SK-N-SH treated with all-trans-retinoic acid at 6 μM for 48 hours (cell line): ENCODE results near the gene NEURL1.

Experiments
- ATAC-seq: fragments of 200-7000 bp; cut with Tn5 transposase; 3 replicates; pipeline ENCODE4 v1.9.1; 2020; ENCODE audit warnings: mild to moderate bottlenecking, moderate library complexity
- ARNTL ChIP-seq: fragments of 450-650 bp; formaldehyde crosslinking; IDR thresholded peaks from 2 replicates; pipeline ENCODE4 v1.5.0; 2020; ENCODE audit warnings: low read depth, mild to moderate bottlenecking, moderate library complexity, borderline replicate concordance
- BACH2 ChIP-seq: fragments of 250-450 bp; sonication (Bioruptor Pico); IDR thresholded peaks from 2 replicates; pipeline ENCODE4 v1.9.0; 2021; ENCODE audit warnings: mild to moderate bottlenecking, borderline replicate concordance
- CSDC2 ChIP-seq: fragments of 250-450 bp; sonication (Bioruptor Pico); IDR thresholded peaks from 2 replicates; pipeline ENCODE4 v1.5.0; 2020; ENCODE audit warnings: mild to moderate bottlenecking, moderate library complexity
- ESRRG ChIP-seq: fragments of 250-450 bp; sonication (Bioruptor Pico); IDR thresholded peaks from 2 replicates; pipeline ENCODE4 v1.6.1; 2021; ENCODE audit warnings: mild to moderate bottlenecking
- GLIS3 ChIP-seq: fragments of 250-450 bp; sonication (Bioruptor Pico); IDR thresholded peaks from 2 replicates; pipeline ENCODE4 v1.5.0; 2020; ENCODE audit warnings: mild to moderate bottlenecking, moderate library complexity
- ISL1 ChIP-seq: fragments of 250-450 bp; sonication (Bioruptor Pico); IDR thresholded peaks from 2 replicates; pipeline ENCODE4 v2.1.2; 2022; ENCODE audit warnings: mild to moderate bottlenecking, moderate library complexity
- OSR1 ChIP-seq: fragments of 250-450 bp; sonication (Bioruptor Pico); IDR thresholded peaks from 2 replicates; pipeline ENCODE4 v1.8.0; 2022; ENCODE audit warnings: moderate library complexity, mild to moderate bottlenecking, inconsistent platforms
- PPARA ChIP-seq: fragments of 250-450 bp; sonication (Bioruptor Pico); IDR thresholded peaks from 2 replicates; pipeline ENCODE4 v1.5.0; 2020; ENCODE audit warnings: mild to moderate bottlenecking, borderline replicate concordance
- RARB ChIP-seq: fragments of 250-450 bp; sonication (Bioruptor Pico); IDR thresholded peaks from 2 replicates; pipeline ENCODE4 v1.8.0; 2021; ENCODE audit warnings: mild to moderate bottlenecking, moderate library complexity
- TCF4 ChIP-seq: fragments of 250-450 bp; sonication (Bioruptor Pico); IDR thresholded peaks from 2 replicates; pipeline ENCODE4 v1.8.0; 2021; ENCODE audit warnings: mild to moderate bottlenecking, moderate library complexity, borderline replicate concordance
- TOX ChIP-seq: fragments of 250-450 bp; sonication (Bioruptor Pico); IDR thresholded peaks from 2 replicates; pipeline ENCODE4 v1.8.0; 2021; ENCODE audit warnings: mild to moderate bottlenecking, moderate library complexity, borderline replicate concordance
- ZC3H10 ChIP-seq: fragments of 250-450 bp; sonication (Bioruptor Pico); IDR thresholded peaks from 2 replicates; pipeline ENCODE4 v1.5.1; 2021; ENCODE audit warnings: mild to moderate bottlenecking, moderate library complexity
- ZFP3 ChIP-seq: fragments of 250-450 bp; sonication (Bioruptor Pico); IDR thresholded peaks from 2 replicates; pipeline ENCODE4 v1.5.0; 2020; ENCODE audit warnings: mild to moderate bottlenecking, moderate library complexity
- ZFP30 ChIP-seq: fragments of 450-650 bp; formaldehyde crosslinking; IDR thresholded peaks from 2 replicates; pipeline ENCODE4 v1.5.0; 2022; ENCODE audit warnings: mild to moderate bottlenecking, moderate library complexity
- ZNF565 ChIP-seq: fragments of 450-650 bp; formaldehyde crosslinking; conservative IDR thresholded peaks from 2 replicates; pipeline ENCODE4 v1.5.0; 2020; ENCODE audit warnings: low read depth, mild to moderate bottlenecking, moderate library complexity
- ZNF70 ChIP-seq: fragments of 450-650 bp; formaldehyde crosslinking; IDR thresholded peaks from 2 replicates; pipeline ENCODE4 v1.5.0; 2020; ENCODE audit warnings: mild to moderate bottlenecking, moderate library complexity
- ZNF8 ChIP-seq: fragments of 450-650 bp; formaldehyde crosslinking; IDR thresholded peaks from 2 replicates; pipeline ENCODE4 v1.5.0; 2020; ENCODE audit warnings: mild to moderate bottlenecking, moderate library complexity
- TF ChIP-seq, protein P1 (sequence below): fragments of 250-450 bp; sonication (Bioruptor Pico); IDR thresholded peaks from 2 replicates; pipeline ENCODE4 v1.8.0; 2020; ENCODE audit warnings: mild to moderate bottlenecking, moderate library complexity, borderline replicate concordance
- TF ChIP-seq, protein P2 (sequence below): fragments of 250-450 bp; sonication (Bioruptor Pico); IDR thresholded peaks from 2 replicates; pipeline ENCODE4 v1.5.1; 2021; ENCODE audit warnings: mild to moderate bottlenecking, moderate library complexity
- TF ChIP-seq, protein P3 (sequence below): fragments of 250-450 bp; sonication (Bioruptor Pico); IDR thresholded peaks from 2 replicates; pipeline ENCODE4 v1.5.0; 2020; ENCODE audit warnings: mild to moderate bottlenecking, moderate library complexity
- TF ChIP-seq, protein P4 (sequence below): fragments of 250-450 bp; sonication (Bioruptor Pico); IDR thresholded peaks from 2 replicates; pipeline ENCODE4 v1.5.1; 2020; ENCODE audit warnings: low read depth, mild to moderate bottlenecking, moderate library complexity

Gene NEURL1

DNA sequence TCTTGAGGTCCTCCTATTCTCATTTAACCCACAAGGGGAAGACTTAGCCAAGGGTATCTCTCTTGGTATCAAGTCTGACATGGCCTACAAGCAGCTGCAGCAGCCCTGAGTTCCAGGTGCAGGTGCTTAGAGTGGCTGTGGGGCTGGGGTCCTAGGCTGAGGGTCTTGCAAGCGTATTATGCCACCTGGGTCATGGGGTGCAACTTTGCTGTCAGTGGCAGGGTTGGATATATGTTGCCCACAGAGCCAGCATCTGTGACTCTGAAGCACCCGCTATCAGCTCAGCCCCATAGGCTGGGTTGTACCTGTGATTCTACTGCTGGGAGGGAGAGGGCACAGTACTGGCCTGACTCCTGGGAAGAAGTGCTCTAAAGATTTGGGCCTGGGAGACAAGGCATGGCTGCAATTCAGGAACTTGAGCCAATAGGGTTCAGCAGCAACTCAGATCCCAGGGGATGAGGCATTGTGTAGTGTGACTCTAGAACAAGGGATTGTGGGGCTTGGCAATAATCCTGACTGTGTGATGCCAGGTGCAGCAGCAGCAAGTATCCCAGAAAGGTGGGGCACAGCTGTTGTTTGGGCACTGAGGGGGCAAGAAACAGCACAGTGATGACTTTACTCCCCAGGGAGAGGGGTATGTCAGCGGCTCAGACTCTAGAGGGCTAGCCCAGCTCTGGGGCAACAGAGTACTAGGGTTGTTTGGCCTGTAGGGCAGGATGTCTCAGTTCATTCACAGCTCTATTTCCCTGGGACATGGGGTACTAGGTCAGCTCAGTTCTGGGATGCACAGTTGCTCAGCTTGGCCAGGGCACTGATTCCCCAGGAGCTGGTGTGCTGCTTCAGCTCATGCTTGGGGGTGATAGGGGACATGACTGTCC is 41.4 kb downstream of the NEURL1 start:
- no peak for TF ChIP-seq ARNTL
- TF ChIP-seq, all 23 proteins: peak for 0
- ATAC-seq = no peak

DNA sequence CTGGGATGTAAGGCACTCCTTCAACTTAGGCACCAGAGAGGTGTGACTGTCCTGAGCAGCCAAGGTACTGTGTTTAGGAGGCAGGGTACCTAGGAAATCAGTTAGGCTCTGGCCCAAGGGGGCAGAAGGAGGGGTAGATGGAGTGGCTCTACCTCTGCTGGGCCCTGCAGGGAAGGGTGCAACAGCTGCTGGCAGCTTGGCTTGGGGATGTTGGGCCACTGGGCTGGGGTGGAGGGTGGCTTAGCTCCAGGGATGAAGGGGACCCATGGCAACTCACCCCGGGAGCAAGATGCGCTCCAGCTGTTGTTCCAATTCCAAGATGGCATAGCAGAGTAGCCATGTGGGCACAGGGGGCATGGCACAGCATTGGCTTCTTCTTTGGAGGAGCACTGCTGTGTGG is 42.1 kb downstream of the NEURL1 start:
- TF ChIP-seq ESRRG (CRISPR knock-in tag) (no peak), GLIS3 (CRISPR knock-in tag) (no peak), ARNTL (no peak), RARB (CRISPR knock-in tag) (no peak), TCF4 (CRISPR knock-in tag) (no peak), CSDC2 (CRISPR knock-in tag) (no peak), ZNF565 (CRISPR knock-in tag) (no peak), BACH2 (CRISPR knock-in tag) (no peak), ZNF70 (CRISPR knock-in tag) (no peak), TOX (no peak), ZFP3 (no peak), PPARA (no peak), ZFP30 (no peak)
- TF ChIP-seq, protein P1, sequence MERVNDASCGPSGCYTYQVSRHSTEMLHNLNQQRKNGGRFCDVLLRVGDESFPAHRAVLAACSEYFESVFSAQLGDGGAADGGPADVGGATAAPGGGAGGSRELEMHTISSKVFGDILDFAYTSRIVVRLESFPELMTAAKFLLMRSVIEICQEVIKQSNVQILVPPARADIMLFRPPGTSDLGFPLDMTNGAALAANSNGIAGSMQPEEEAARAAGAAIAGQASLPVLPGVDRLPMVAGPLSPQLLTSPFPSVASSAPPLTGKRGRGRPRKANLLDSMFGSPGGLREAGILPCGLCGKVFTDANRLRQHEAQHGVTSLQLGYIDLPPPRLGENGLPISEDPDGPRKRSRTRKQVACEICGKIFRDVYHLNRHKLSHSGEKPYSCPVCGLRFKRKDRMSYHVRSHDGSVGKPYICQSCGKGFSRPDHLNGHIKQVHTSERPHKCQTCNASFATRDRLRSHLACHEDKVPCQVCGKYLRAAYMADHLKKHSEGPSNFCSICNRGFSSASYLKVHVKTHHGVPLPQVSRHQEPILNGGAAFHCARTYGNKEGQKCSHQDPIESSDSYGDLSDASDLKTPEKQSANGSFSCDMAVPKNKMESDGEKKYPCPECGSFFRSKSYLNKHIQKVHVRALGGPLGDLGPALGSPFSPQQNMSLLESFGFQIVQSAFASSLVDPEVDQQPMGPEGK (CRISPR knock-in tag) = no peak
- TF ChIP-seq, protein P2, sequence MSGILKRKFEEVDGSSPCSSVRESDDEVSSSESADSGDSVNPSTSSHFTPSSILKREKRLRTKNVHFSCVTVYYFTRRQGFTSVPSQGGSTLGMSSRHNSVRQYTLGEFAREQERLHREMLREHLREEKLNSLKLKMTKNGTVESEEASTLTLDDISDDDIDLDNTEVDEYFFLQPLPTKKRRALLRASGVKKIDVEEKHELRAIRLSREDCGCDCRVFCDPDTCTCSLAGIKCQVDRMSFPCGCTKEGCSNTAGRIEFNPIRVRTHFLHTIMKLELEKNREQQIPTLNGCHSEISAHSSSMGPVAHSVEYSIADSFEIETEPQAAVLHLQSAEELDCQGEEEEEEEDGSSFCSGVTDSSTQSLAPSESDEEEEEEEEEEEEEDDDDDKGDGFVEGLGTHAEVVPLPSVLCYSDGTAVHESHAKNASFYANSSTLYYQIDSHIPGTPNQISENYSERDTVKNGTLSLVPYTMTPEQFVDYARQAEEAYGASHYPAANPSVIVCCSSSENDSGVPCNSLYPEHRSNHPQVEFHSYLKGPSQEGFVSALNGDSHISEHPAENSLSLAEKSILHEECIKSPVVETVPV = no peak
- TF ChIP-seq, protein P3, sequence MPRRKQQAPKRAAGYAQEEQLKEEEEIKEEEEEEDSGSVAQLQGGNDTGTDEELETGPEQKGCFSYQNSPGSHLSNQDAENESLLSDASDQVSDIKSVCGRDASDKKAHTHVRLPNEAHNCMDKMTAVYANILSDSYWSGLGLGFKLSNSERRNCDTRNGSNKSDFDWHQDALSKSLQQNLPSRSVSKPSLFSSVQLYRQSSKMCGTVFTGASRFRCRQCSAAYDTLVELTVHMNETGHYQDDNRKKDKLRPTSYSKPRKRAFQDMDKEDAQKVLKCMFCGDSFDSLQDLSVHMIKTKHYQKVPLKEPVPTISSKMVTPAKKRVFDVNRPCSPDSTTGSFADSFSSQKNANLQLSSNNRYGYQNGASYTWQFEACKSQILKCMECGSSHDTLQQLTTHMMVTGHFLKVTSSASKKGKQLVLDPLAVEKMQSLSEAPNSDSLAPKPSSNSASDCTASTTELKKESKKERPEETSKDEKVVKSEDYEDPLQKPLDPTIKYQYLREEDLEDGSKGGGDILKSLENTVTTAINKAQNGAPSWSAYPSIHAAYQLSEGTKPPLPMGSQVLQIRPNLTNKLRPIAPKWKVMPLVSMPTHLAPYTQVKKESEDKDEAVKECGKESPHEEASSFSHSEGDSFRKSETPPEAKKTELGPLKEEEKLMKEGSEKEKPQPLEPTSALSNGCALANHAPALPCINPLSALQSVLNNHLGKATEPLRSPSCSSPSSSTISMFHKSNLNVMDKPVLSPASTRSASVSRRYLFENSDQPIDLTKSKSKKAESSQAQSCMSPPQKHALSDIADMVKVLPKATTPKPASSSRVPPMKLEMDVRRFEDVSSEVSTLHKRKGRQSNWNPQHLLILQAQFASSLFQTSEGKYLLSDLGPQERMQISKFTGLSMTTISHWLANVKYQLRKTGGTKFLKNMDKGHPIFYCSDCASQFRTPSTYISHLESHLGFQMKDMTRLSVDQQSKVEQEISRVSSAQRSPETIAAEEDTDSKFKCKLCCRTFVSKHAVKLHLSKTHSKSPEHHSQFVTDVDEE (CRISPR knock-in tag) = no peak
- TF ChIP-seq, protein P4, sequence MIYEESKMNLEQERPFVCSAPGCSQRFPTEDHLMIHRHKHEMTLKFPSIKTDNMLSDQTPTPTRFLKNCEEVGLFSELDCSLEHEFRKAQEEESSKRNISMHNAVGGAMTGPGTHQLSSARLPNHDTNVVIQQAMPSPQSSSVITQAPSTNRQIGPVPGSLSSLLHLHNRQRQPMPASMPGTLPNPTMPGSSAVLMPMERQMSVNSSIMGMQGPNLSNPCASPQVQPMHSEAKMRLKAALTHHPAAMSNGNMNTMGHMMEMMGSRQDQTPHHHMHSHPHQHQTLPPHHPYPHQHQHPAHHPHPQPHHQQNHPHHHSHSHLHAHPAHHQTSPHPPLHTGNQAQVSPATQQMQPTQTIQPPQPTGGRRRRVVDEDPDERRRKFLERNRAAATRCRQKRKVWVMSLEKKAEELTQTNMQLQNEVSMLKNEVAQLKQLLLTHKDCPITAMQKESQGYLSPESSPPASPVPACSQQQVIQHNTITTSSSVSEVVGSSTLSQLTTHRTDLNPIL (CRISPR knock-in tag) = no peak
- no peak for ATAC-seq

DNA sequence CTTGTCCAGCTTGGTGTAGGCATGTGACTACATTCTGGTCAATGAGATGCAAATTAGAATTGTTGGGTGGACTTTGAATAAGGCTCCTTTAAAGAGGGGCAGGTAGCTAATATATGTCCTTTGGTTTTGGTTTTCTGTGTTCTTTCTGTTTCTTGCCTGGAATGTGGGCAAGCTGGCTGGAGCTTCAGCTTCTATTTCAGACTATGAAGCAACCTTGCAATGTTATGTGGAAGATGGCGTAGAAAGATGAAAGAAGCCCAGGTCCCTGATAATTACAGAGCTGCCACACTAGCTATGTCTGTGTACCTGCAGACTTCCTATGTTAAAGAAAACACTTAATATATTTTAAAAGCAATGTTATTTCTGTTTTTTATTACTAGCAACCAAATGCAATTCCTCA is 46.2 kb downstream of the NEURL1 start:
- TF ChIP-seq CSDC2 (CRISPR knock-in tag) = no peak
- TF ChIP-seq, protein P4 (CRISPR knock-in tag) = no peak
- TF ChIP-seq OSR1 = no peak
- no peak for TF ChIP-seq ISL1 (CRISPR knock-in tag)
- no peak for TF ChIP-seq ZC3H10 (CRISPR knock-in tag)
- TF ChIP-seq PPARA = no peak
- no peak for TF ChIP-seq RARB (CRISPR knock-in tag)
- no peak for TF ChIP-seq ESRRG (CRISPR knock-in tag)
- TF ChIP-seq ZNF8 = no peak
- no peak for TF ChIP-seq ARNTL
- TF ChIP-seq ZNF565 (CRISPR knock-in tag) = no peak
- TF ChIP-seq ZNF70 (CRISPR knock-in tag) = no peak
- ATAC-seq = no peak
